ENCODE measurements around the gene PLIN5.

The PLIN5 gene

DNA sequence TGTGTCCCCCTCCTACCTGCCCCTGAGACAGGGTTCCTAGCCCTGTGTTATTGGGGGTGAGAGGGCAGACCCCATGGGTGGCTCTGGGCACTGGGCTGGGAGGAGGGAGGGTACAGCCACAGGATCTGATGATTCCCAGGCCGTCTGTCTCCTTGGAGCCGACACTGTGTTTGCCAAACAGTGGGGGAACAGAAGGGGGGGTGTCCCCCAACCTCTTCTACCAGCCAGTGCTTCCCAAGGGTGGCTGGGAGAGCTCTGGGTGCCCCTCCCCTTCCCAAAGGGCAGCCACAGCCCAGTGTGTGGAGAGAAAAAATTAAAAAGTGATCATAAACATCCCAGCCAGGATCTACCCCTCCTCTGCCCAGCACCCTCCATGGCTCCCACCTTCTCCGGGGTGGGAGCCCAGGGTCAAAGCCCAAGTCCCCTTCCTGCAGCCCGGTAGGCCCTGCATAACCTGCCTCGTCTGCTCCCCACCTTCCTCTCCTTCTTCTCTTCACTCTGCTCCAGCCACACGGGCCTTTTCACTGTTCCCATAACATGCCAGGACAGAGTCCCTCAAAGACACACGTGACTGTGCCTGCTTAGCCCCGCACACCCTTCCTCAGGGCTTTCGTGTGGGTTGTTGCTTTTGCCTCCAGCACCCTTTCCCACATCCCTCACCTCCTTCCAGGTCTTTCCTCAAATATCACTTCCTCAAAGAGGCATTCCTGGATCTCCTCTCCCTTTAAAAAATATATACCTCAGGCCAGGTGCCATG lies 15.3 kb downstream of the PLIN5 start:
- Histone ChIP-seq H3K14ac (ENCODE audit: low read length) (no peak overlapping the region), H3K9ac (ENCODE audit: low read length) (no peak overlapping the region), H4K91ac (ENCODE audit: low read depth, low read length) (peak overlapping the region; percentile 44), H2BK12ac (ENCODE audit: low read length) (no peak overlapping the region), H3K9me3 (ENCODE audit: insufficient read depth, low read depth, low read length) (no peaks in the 10 kb centered on the region), H3K27me3 (ENCODE audit: insufficient read depth, low read length) (no peaks in the 10 kb centered on the region), H3K23ac (ENCODE audit: low read length) (no peak overlapping the region), H3K79me1 (ENCODE audit: low read length) (no peaks in the 10 kb centered on the region), H3K4me2 (ENCODE audit: low read length) (no peak overlapping the region), H3K4me3 (ENCODE audit: low read depth, low read length) (no peak overlapping the region), H3K4ac (ENCODE audit: low read depth, low read length) (no peak overlapping the region), H3K79me2 (ENCODE audit: control insufficient read depth, insufficient read depth, low read length, poor library complexity) (no peaks in the 10 kb centered on the region), H2BK120ac (ENCODE audit: insufficient read depth, low read length, poor library complexity) (peak overlapping the region; percentile 7), H3K18ac (ENCODE audit: low read length) (no peak overlapping the region), H3K27ac (ENCODE audit: low read depth, low read length) (no peak overlapping the region), H4K12ac (ENCODE audit: low read depth, low read length) (no peak overlapping the region), H3K36me3 (ENCODE audit: control insufficient read depth in 1 of 2, insufficient read depth in 2 of 2, low read length in 2 of 2) (no peaks in the 10 kb centered on the region), H3K4me1 (ENCODE audit: control insufficient read depth in 1 of 2, insufficient read depth in 2 of 2, low read length in 2 of 2) (peaks cover 4% of the 10 kb centered on the region in 2 experiments), H4K8ac (ENCODE audit: low read depth, low read length) (no peak overlapping the region), H2BK5ac (ENCODE audit: low read depth, low read length, poor library complexity) (no peak overlapping the region), H2AK5ac (ENCODE audit: low read length) (no peak overlapping the region), H2AFZ (ENCODE audit: insufficient read depth, low read length, poor library complexity) (no peak overlapping the region)
- no CpG with 5 or more reads among the region's 9 CpGs for WGBS (ENCODE audit: extremely low coverage, insufficient coverage, insufficient read length)
- no peak for DNase-seq

DNA sequence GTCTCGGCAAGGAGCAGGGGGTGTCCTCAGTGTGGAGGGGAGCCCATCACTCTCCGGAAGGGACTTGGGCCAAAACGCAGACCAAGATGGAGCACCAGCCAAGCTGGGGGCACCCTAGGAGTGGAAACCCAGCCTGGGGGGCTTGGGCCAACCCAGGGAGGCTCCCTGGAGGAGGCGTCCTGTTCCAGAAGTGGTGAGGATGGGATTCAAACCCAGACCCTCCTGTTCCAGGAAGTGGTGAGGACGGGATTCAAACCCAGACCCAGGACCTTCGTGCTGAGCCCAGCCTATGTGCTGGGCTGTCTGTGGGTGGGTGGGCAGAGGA lies 15.9 kb downstream of the PLIN5 start:
- no peak overlapping the region for H2AFZ ChIP-seq (ENCODE audit: insufficient read depth, low read length, poor library complexity)
- no peak overlapping the region for H3K14ac ChIP-seq (ENCODE audit: low read length)
- H3K18ac ChIP-seq (ENCODE audit: low read length) = no peak overlapping the region
- no peak for DNase-seq
- H3K27ac ChIP-seq (ENCODE audit: low read depth, low read length) = no peak overlapping the region
- no peak overlapping the region for H3K9ac ChIP-seq (ENCODE audit: low read length)
- no peak overlapping the region for H3K4me2 ChIP-seq (ENCODE audit: low read length)
- H3K9me3 ChIP-seq (ENCODE audit: insufficient read depth, low read depth, low read length) = no peaks in the 10 kb centered on the region
- H2BK5ac ChIP-seq (ENCODE audit: low read depth, low read length, poor library complexity) = no peak overlapping the region
- H3K4ac ChIP-seq (ENCODE audit: low read depth, low read length) = no peak overlapping the region
- no peak overlapping the region for H2AK5ac ChIP-seq (ENCODE audit: low read length)
- no peaks in the 10 kb centered on the region for H3K79me2 ChIP-seq (ENCODE audit: control insufficient read depth, insufficient read depth, low read length, poor library complexity)
- whole genome bisulfite sequencing (ENCODE audit: extremely low coverage, insufficient coverage, insufficient read length) = no CpG with 5 or more reads among the region's 6 CpGs
- H3K4me1 ChIP-seq (ENCODE audit: control insufficient read depth in 1 of 2, insufficient read depth in 2 of 2, low read length in 2 of 2) = peaks cover 4% of the 10 kb centered on the region in 2 experiments
- no peak overlapping the region for H4K8ac ChIP-seq (ENCODE audit: low read depth, low read length)
- no peaks in the 10 kb centered on the region for H3K36me3 ChIP-seq (ENCODE audit: control insufficient read depth in 1 of 2, insufficient read depth in 2 of 2, low read length in 2 of 2)
- H4K12ac ChIP-seq (ENCODE audit: low read depth, low read length) = no peak overlapping the region
- no peak overlapping the region for H2BK12ac ChIP-seq (ENCODE audit: low read length)
- no peak overlapping the region for H3K4me3 ChIP-seq (ENCODE audit: low read depth, low read length)
- no peaks in the 10 kb centered on the region for H3K79me1 ChIP-seq (ENCODE audit: low read length)
- H4K91ac ChIP-seq (ENCODE audit: low read depth, low read length) = no peak overlapping the region
- H3K27me3 ChIP-seq (ENCODE audit: insufficient read depth, low read length) = no peaks in the 10 kb centered on the region
- H3K23ac ChIP-seq (ENCODE audit: low read length) = no peak overlapping the region
- H2BK120ac ChIP-seq (ENCODE audit: insufficient read depth, low read length, poor library complexity) = peak overlapping the region; percentile 4

DNA sequence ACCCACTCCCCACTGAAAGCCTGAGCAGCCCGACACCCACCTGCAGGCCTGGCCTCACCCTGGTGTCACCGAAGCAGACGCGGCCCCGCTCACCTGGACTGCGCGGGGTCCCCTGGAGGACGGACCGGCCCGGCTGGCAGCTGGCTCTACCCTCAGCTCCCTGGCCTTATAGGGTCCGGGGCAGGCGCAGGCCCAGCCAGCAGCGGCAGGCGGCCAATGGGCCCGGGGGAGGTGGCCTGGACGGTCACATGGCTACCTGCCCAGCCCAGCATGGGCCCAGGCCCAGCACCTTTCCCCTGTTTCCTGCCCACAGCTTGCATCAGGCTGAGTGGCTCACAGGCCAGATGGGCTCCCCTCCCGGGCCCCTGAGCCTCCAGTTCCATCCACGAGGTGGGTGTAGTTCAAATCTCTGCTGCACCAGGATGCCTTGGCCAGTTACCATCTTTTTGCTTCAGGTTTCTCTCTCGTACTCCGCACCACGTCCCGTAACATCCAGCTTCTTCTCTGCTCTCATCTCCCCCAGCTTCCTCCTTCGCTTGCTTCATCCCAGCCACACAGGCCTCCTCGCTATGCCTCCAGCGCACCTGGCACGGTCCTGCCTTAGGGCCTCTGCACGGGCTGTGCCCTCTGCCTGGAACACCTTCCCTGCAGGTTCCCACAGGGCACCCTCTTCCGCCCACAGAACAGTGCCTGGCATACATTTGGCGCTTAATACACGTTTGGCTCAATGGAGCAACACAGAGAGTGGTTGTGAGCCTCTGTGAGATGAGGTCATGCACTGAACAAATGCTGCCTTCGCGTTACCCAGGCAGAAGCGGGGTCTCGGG lies 16.5 kb downstream of the PLIN5 start, which contains the start of gene PLIN4:
Gene PLIN4 (minus strand): TSS at position 142 of the 827 bp plus-strand sequence. CDS start 214 bp downstream, outside the sequence.
- Histone ChIP-seq H3K4me2 (ENCODE audit: low read length) (no peak within 1 kb of the TSS), H3K79me2 (ENCODE audit: control insufficient read depth, insufficient read depth, low read length, poor library complexity) (no peaks in the 10 kb centered on the region), H3K79me1 (ENCODE audit: low read length) (no peaks in the 10 kb centered on the region), H2AFZ (ENCODE audit: insufficient read depth, low read length, poor library complexity) (no peak within 1 kb of the TSS), H3K23ac (ENCODE audit: low read length) (no peak within 1 kb of the TSS), H4K8ac (ENCODE audit: low read depth, low read length) (no peak within 1 kb of the TSS), H2BK12ac (ENCODE audit: low read length) (peak within 1 kb of the TSS; percentile 26), H2BK120ac (ENCODE audit: insufficient read depth, low read length, poor library complexity) (peak within 1 kb of the TSS; percentile 4), H3K9ac (ENCODE audit: low read length) (no peak within 1 kb of the TSS), H2AK5ac (ENCODE audit: low read length) (no peak within 1 kb of the TSS), H3K4me3 (ENCODE audit: low read depth, low read length) (no peak within 1 kb of the TSS), H3K14ac (ENCODE audit: low read length) (no peak within 1 kb of the TSS), H3K18ac (ENCODE audit: low read length) (no peak within 1 kb of the TSS), H3K4ac (ENCODE audit: low read depth, low read length) (no peak within 1 kb of the TSS), H3K9me3 (ENCODE audit: insufficient read depth, low read depth, low read length) (no peaks in the 10 kb centered on the region), H4K91ac (ENCODE audit: low read depth, low read length) (no peak within 1 kb of the TSS), H4K12ac (ENCODE audit: low read depth, low read length) (no peak within 1 kb of the TSS), H3K27ac (ENCODE audit: low read depth, low read length) (no peak within 1 kb of the TSS), H3K36me3 (ENCODE audit: control insufficient read depth in 1 of 2, insufficient read depth in 2 of 2, low read length in 2 of 2) (no peaks in the 10 kb centered on the region), H2BK5ac (ENCODE audit: low read depth, low read length, poor library complexity) (no peak within 1 kb of the TSS), H3K27me3 (ENCODE audit: insufficient read depth, low read length) (no peaks in the 10 kb centered on the region), H3K4me1 (ENCODE audit: control insufficient read depth in 1 of 2, insufficient read depth in 2 of 2, low read length in 2 of 2) (peaks cover 4% of the 10 kb centered on the region in 2 experiments)
- DNase-seq = no peak
- no CpG with 5 or more reads among the region's 34 CpGs for WGBS (ENCODE audit: extremely low coverage, insufficient coverage, insufficient read length)

DNA sequence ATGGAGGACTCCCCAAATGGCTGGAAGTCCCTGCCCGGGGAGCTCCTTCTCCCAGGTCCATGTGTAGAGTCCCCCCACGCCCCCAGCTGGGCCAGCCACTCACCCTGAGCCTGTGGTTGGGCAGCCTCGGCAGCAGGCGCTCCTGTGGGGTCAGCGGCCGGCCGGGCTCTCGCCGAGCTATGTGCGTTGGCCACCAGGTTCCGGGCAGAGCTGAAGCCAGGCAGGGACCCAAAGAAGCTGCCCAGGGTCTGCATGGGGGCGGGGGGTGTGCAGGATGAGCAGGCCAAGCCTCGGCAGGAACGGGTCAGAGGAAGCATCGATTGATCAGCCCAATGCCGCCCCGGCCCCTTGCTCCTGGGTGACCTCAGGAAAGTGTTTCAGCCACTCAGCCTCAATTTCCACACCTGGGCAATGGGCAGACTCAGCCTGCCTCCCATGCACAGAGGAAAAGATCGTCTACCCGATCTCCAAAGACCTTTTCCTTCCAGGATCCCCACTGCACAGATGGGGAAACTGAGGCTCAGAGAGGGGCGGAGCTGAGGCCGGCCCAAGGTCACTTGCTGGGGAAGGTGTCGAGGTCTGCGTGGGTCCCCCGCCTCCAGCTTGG lies 17.5 kb downstream of the PLIN5 start:
- no peak overlapping the region for H4K12ac ChIP-seq (ENCODE audit: low read depth, low read length)

More for the DNA sequence above, 17.5 kb downstream of the PLIN5 start:
- Histone ChIP-seq H3K36me3 (ENCODE audit: control insufficient read depth in 1 of 2, insufficient read depth in 2 of 2, low read length in 2 of 2) (no peaks in the 10 kb centered on the region), H2BK120ac (ENCODE audit: insufficient read depth, low read length, poor library complexity) (no peak overlapping the region), H3K23ac (ENCODE audit: low read length) (no peak overlapping the region), H3K27me3 (ENCODE audit: insufficient read depth, low read length) (no peaks in the 10 kb centered on the region), H4K91ac (ENCODE audit: low read depth, low read length) (no peak overlapping the region), H3K9ac (ENCODE audit: low read length) (no peak overlapping the region), H3K79me2 (ENCODE audit: control insufficient read depth, insufficient read depth, low read length, poor library complexity) (no peaks in the 10 kb centered on the region), H3K4me1 (ENCODE audit: control insufficient read depth in 1 of 2, insufficient read depth in 2 of 2, low read length in 2 of 2) (peaks cover 4% of the 10 kb centered on the region in 2 experiments), H3K9me3 (ENCODE audit: insufficient read depth, low read depth, low read length) (peaks cover 1% of the 10 kb centered on the region), H3K18ac (ENCODE audit: low read length) (no peak overlapping the region), H2AFZ (ENCODE audit: insufficient read depth, low read length, poor library complexity) (no peak overlapping the region), H2AK5ac (ENCODE audit: low read length) (no peak overlapping the region), H3K4me2 (ENCODE audit: low read length) (no peak overlapping the region), H3K4me3 (ENCODE audit: low read depth, low read length) (no peak overlapping the region), H2BK5ac (ENCODE audit: low read depth, low read length, poor library complexity) (no peak overlapping the region), H2BK12ac (ENCODE audit: low read length) (no peak overlapping the region), H3K79me1 (ENCODE audit: low read length) (no peaks in the 10 kb centered on the region), H4K8ac (ENCODE audit: low read depth, low read length) (no peak overlapping the region), H3K14ac (ENCODE audit: low read length) (no peak overlapping the region), H3K27ac (ENCODE audit: low read depth, low read length) (no peak overlapping the region), H3K4ac (ENCODE audit: low read depth, low read length) (no peak overlapping the region)
- DNase-seq = no peak
- no CpG with 5 or more reads among the region's 24 CpGs for WGBS (ENCODE audit: extremely low coverage, insufficient coverage, insufficient read length)
